Measurements from ENCODE around the gene ONECUT1. TPM values are rescaled to one million over a fixed set of nuclear protein-coding genes. Genes with fewer than 3 reads are reported as not detected.

The ONECUT1 gene
- total and polyA plus RNA-seq, 2 donors (not counting 3 experiments of a cell fraction or from before 2014, with no cell fraction given) = not detected

DNA sequence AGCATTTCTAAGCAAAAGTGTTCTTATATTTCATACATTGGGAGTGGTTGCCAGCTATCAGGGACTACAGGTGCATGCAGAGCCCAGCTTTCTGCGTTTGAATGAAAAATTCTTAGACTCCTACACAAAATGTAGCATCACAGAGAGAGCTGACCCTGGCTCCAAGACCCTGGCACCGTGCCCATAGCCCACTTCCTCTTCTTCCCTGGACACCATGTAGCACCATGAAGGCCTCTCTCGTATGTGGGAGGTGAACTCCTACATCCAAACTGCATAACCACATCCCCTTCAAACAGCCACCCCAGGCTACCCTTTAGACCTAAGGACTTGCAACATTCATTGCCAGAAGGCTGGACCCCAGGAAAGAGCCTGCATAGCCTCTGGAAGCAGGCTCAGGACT is 75.2 kb downstream of the ONECUT1 start:
- CTCF ChIA-PET = no interaction called here
- dilution Hi-C loops (cut with MboI; ENCODE audit: extremely low pct_ligation_motif_present, low sequenced_read_pairs) = no loop called here

More for the DNA sequence above, 75.2 kb downstream of the ONECUT1 start:
- no peaks in the 10 kb centered on the region for H4K20me1 ChIP-seq (replicated peaks; ENCODE audit: control insufficient read depth, extremely low read depth, insufficient read depth, low read length)
- no peak overlapping the region for H3K4me2 ChIP-seq (ENCODE audit: insufficient read depth, low read length)
- DNase-seq (ENCODE audit: low read depth, low spot score) (no peak), FAIRE-seq (no peak)
- H3K9me3 ChIP-seq (replicated peaks; ENCODE audit: control insufficient read depth, insufficient read depth, low read length) = no peaks in the 10 kb centered on the region
- POLR2A ChIA-PET = no interaction called here
- H3K27ac ChIP-seq (ENCODE audit: insufficient read depth, low read depth, low read length) = no peak overlapping the region
- no TSS peak for BruUV-seq (replicated peaks)
- no peaks in the 10 kb centered on the region for H3K36me3 ChIP-seq (ENCODE audit: control insufficient read depth in 2 of 2, extremely low read depth in 1 of 2, insufficient read depth in 2 of 2, low read length in 2 of 2)
- intact Hi-C loops (cut with micrococcal nuclease) = no loop called here
- peaks cover 0 to 6% of the 10 kb centered on the region in 2 experiments for H3K27me3 ChIP-seq (ENCODE audit: control insufficient read depth in 2 of 2, insufficient read depth in 2 of 2, low read length in 2 of 2)
- H3K4me1 ChIP-seq (ENCODE audit: control insufficient read depth, extremely low read depth, insufficient read depth, low read length) = no peaks in the 10 kb centered on the region
- TF ChIP-seq FOS (IDR thresholded peaks at IDR 0.05; ENCODE audit: borderline replicate concordance, insufficient read depth, low read length) = no peak
- no peak for TF ChIP-seq JUN (IDR thresholded peaks at IDR 0.05; ENCODE audit: borderline replicate concordance, insufficient read depth, insufficient read length, low read depth)
- TF ChIP-seq POLR2AphosphoS5 (IDR thresholded peaks at IDR 0.05; ENCODE audit: insufficient read depth, low read depth, low read length) = no peak
- TF ChIP-seq, protein P1, sequence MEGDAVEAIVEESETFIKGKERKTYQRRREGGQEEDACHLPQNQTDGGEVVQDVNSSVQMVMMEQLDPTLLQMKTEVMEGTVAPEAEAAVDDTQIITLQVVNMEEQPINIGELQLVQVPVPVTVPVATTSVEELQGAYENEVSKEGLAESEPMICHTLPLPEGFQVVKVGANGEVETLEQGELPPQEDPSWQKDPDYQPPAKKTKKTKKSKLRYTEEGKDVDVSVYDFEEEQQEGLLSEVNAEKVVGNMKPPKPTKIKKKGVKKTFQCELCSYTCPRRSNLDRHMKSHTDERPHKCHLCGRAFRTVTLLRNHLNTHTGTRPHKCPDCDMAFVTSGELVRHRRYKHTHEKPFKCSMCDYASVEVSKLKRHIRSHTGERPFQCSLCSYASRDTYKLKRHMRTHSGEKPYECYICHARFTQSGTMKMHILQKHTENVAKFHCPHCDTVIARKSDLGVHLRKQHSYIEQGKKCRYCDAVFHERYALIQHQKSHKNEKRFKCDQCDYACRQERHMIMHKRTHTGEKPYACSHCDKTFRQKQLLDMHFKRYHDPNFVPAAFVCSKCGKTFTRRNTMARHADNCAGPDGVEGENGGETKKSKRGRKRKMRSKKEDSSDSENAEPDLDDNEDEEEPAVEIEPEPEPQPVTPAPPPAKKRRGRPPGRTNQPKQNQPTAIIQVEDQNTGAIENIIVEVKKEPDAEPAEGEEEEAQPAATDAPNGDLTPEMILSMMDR (IDR thresholded peaks at IDR 0.05; ENCODE audit: extremely low read depth in 1 of 2, insufficient read depth in 1 of 2, low read depth in 1 of 2, low read length in 2 of 2) = no peak
- no peak for TF ChIP-seq GATA2 (IDR thresholded peaks at IDR 0.05; ENCODE audit: insufficient read depth, insufficient read length, low read depth, low read length)
- no peak for TF ChIP-seq EZH2 (IDR thresholded peaks at IDR 0.05; ENCODE audit: borderline replicate concordance, low read depth, low read length, severe bottlenecking)
- H3K4me3 ChIP-seq (replicated peaks in 1 of 3; ENCODE audit: insufficient read depth in 1 of 3, low read depth in 1 of 3, low read length in 3 of 3) = no peak overlapping the region
- H2AFZ ChIP-seq (ENCODE audit: low read depth, low read length) = no peak overlapping the region
- no peak overlapping the region for H3K9ac ChIP-seq (replicated peaks; ENCODE audit: extremely low read depth, insufficient read depth, low read length)
- no peaks in the 10 kb centered on the region for H3K9me1 ChIP-seq (replicated peaks; ENCODE audit: control insufficient read depth, extremely low read depth, insufficient read depth, low read length)
- no peaks in the 10 kb centered on the region for H3K79me2 ChIP-seq (ENCODE audit: control insufficient read depth, insufficient read depth, low read length)

Data from endothelial cell of umbilical vein (primary cell).